ENCODE results near the gene BRCC3.

DNA sequence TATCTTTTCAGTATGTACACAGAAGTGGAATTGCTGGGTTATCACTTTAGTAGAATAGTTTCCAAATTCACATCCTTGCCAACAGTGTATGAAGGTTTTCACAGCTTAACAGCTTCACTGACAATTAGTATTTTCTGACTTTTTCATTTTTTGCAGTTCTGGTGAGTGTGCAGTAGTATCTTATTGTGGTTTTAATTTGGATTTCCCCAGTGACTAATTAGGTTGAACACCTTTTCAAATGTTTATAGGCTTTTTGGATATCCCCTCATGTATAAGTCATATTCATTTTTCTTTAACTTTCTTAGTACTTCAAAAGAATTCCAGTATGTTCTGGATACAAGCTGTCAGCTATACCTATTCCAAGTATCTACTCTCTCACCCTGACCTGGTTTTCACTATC lies 37.1 kb downstream of the BRCC3 start:
- TF ChIP-seq, protein P1, sequence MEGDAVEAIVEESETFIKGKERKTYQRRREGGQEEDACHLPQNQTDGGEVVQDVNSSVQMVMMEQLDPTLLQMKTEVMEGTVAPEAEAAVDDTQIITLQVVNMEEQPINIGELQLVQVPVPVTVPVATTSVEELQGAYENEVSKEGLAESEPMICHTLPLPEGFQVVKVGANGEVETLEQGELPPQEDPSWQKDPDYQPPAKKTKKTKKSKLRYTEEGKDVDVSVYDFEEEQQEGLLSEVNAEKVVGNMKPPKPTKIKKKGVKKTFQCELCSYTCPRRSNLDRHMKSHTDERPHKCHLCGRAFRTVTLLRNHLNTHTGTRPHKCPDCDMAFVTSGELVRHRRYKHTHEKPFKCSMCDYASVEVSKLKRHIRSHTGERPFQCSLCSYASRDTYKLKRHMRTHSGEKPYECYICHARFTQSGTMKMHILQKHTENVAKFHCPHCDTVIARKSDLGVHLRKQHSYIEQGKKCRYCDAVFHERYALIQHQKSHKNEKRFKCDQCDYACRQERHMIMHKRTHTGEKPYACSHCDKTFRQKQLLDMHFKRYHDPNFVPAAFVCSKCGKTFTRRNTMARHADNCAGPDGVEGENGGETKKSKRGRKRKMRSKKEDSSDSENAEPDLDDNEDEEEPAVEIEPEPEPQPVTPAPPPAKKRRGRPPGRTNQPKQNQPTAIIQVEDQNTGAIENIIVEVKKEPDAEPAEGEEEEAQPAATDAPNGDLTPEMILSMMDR (IDR thresholded peaks at IDR 0.05; ENCODE audit: insufficient read depth, low read depth, low read length): no peak
- TF ChIP-seq EZH2 (IDR thresholded peaks at IDR 0.05; ENCODE audit: insufficient read depth, low read length): no peak
